GM19240 (cell line): Measurements from ENCODE around the gene PDE4B.
A peak's percentile ranks its signal among the peaks of the same experiment; 100 is the strongest.

Experiments used
- DNase-seq: peaks from one replicate; pipeline ENCODE4 v3.0.0; 2011; ENCODE audit warnings: low spot score; ENCODE audit not compliant: insufficient read length

PDE4B gene

GRCh38 chr1:66258404-66259105 is 465.9 kb downstream of the PDE4B start:
- no peak for DNase-seq

- DNase-seq, result no peak
These were observed 468.7 kb downstream of the PDE4B start for GRCh38 chr1:66261364-66261763.

- no peak for DNase-seq
These were observed 469.7 kb downstream of the PDE4B start for GRCh38 chr1:66262208-66262963.

DNA sequence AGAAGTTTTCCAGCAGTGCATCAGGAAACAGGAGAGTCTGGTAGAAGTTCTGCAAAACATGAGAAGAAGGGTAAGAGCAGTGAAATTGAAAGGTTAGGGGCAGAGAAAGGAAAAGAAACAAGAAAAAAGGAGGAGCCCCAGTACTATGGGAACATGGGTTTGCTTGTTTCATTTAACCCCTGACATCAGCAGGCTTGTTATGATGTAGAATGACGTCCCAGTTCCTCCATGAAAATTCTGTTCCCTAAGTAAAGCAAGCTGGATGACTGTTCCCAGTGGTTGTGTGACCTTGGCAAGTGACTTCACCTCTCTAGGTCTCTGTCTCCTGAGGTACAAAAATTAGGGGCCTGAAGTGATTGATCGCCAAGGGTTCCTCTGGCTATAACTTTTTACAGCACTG is 472.6 kb downstream of the PDE4B start:
- no peak for DNase-seq

DNA sequence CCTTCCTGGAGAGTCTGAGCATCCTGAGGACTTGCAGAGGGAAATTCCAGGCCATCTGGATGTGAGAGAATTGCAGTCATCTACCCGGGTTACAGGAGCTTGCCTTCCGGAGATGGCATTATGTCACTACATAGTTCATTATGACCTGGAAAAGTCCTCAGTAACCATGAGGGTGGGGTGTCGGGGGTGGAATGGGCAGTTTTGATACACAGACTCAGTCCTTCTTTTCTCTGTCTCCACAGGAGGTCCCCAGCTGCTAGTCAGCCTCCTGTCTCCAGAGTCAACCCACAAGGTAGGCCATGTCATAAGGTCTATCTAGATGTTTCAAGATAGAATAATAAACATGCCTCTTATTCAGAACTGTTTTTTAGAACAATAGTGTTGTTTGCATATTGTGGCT is 473.1 kb downstream of the PDE4B start:
- DNase-seq, result no peak

DNA sequence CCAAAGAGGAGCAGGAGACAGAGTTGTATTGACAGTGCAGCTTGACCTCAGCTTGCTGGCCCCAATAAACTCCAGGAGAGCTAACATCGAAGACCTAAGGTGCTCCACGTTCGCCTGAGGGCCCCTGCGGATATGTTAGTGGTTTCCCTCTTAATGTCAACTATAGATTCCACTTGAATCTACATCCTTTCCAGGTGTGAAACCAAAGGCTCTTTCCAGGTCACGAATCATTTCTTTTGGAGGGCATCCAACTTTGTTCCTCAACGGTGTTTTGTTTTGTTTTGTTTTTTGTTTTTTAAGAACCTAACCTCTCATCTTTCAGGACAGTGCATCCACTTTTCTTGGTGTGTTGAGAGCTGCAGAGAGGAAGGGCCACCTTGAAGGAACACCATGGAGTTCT is 473.7 kb downstream of the PDE4B start:
- no peak for DNase-seq

DNA sequence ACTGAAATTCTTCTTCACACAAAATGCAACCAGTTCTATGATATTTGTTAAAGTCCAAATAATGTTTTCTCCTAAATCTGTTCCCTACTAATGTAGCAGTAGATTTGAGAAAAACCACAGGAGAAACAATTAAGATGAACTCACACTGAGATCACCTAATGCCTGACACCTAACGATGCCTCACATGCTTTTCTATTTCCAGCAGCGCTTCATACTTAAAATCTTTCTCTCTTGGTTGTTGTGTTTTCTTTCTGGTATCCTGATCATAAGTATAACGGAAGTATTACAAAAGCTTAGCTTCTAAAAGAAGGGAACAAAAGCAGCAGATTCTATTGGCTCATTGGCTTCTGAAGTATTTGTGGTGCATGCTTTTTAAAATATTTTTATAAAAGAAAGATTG is 474.1 kb downstream of the PDE4B start:
- no peak for DNase-seq

DNA sequence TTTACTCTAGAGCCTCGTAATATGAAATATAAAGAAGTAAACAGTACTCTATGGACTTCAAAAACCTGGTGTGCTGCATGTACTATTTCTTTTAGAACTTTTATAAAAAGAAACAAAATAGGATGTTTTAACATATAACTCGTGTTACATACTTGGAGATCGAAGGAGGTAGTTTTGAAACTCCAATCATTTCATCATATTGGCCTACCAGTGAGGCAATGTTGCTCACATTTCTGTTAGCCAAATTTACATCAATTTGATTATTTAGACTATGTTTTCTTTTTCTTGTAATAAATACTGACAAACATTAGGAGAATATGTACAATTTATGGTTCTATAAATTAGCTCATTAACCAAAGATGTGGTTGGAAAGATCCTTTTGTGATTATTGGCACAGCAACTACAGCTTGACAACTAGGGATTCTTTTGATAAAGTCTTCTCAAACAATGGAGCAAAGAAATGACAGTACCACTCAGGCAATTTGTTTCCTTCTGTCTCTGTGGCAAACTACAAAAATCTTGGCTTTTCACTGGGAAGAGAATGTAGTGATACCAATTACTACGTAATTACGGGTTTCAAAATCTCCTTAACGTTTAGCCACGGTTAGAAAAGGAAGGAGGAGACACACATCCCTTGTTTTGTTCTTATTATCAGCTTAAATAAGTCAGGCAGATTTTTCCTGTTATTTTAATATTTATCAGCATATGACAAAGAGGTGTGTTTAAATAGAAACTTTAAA is 474.7 kb downstream of the PDE4B start:
- DNase-seq, result no peak

GRCh38 chr1:66269222-66269621 is 476.5 kb downstream of the PDE4B start:
- DNase-seq, result no peak

- DNase-seq, result no peak
These were observed 477.6 kb downstream of the PDE4B start for GRCh38 chr1:66270119-66270812.

DNA sequence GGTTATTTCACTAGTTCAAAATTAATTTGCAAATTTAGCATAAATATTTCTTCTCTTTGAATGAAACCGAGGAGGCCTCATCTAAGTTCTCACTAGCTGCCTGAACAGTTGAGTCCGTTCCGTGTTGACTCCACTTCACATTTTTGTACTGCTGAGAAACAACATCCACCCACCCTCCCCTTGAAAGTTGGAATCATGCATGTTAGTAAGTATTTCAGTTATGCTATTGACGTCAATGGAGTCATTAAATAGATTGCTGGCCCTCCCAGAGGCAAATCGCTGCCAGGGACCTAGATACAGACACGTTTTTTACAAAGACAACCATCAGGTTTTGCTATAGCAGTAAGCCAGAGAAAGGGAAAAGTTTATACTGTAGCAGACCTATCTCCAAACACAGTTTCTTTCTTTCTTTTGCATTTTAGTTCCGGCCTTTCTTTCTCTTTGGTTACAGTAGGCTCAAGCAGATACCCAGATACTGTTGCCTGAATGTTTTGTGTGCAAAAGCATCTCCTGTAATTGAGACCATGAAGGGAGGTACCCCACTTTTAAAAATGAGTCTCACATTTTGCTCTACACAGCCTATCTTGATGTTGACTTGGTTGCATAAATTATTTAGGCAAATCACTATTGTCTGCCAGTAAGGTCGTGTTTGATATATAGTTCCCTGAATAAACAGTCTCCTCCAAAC is 478.7 kb downstream of the PDE4B start:
- DNase-seq, result no peak

GRCh38 chr1:66271904-66272254 is 479.2 kb downstream of the PDE4B start:
- no peak for DNase-seq

- DNase-seq, result no peak
These were observed 481.0 kb downstream of the PDE4B start for GRCh38 chr1:66273656-66274055.

GRCh38 chr1:66274634-66275033 is 481.9 kb downstream of the PDE4B start:
- DNase-seq, result no peak

DNA sequence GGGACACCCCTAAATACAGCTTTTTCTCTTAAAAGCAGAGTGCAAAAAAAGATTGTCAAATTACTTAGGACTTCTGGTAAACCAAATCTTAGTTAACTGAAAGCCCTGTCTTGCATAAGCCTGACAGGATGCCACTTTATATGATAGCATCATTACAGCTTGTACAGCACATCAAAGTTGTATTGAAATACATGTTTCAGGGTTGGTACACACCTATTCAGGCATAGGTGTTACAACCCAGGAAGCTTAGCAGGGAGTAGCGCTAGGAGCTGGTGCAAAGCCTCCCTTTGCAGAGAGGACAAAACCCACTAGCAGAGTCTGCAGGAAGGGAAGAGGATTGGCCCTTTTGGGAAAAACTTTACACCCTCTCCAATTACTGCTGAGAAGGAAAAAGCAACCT is 482.4 kb downstream of the PDE4B start:
- DNase-seq, result no peak

GRCh38 chr1:66275601-66276023 is 482.9 kb downstream of the PDE4B start:
- DNase-seq, result no peak

DNA sequence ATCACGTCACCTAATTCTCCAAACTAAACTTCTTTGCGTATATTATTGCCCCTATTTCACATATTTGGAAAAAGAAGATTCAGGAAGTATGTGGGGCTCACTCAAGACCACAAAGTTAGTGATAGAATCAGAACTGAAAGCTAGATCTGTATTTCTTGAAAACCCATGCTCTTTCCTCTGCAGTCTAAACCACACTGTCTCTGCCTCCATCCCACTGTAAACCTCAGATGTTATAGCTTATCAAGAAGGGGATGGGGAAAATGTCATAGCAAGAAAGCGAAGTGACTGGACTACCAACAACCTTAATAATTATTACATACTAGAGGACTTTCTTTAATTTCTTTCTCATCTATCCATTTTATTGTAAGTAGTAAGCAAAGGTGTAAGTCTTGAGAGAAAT is 483.5 kb downstream of the PDE4B start:
- no peak for DNase-seq

GRCh38 chr1:66278260-66279021 is 485.7 kb downstream of the PDE4B start:
- no peak for DNase-seq

GRCh38 chr1:66281808-66282207 is 489.1 kb downstream of the PDE4B start:
- no peak for DNase-seq

DNA sequence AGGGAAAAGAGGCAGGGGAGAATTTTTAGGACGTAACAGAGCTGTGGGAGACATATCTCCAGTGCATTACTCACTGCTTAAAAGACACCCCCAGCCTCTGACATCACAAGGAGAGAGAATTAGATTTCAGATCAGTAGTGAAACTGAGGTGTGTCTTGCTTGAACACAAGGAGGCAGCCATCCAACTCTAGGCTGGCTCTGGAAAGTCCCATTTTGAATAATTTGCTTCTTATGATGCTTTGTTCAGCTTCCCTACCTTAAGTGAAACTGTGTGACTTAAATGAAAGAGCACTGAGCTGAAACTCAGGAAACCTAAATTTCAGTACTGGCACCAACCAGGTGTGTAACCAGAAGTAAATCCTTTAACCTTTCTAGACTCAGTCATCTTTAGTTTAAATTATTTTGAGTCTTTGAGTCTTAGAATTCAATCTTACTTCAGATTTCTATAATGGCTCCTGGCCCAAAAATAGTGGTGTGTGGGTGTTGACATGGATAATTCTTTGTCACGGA is 489.7 kb downstream of the PDE4B start:
- DNase-seq, result peak; percentile 38
